IPS-11a (cell line): Measurements from ENCODE around the gene CCDC187.

Experiments
- H3K4me3 ChIP-seq: one replicate; pipeline ENCODE4 v1.5.1; 2013; ENCODE audit warnings: low read depth, low read length, control low read depth

The CCDC187 gene

GRCh38 chr9:136286987-136287379 is 16.9 kb downstream of the CCDC187 start:
- H3K4me3 ChIP-seq: no peak overlapping the region

GRCh38 chr9:136286359-136286986 is 17.4 kb downstream of the CCDC187 start:
- H3K4me3 ChIP-seq: no peak overlapping the region

DNA sequence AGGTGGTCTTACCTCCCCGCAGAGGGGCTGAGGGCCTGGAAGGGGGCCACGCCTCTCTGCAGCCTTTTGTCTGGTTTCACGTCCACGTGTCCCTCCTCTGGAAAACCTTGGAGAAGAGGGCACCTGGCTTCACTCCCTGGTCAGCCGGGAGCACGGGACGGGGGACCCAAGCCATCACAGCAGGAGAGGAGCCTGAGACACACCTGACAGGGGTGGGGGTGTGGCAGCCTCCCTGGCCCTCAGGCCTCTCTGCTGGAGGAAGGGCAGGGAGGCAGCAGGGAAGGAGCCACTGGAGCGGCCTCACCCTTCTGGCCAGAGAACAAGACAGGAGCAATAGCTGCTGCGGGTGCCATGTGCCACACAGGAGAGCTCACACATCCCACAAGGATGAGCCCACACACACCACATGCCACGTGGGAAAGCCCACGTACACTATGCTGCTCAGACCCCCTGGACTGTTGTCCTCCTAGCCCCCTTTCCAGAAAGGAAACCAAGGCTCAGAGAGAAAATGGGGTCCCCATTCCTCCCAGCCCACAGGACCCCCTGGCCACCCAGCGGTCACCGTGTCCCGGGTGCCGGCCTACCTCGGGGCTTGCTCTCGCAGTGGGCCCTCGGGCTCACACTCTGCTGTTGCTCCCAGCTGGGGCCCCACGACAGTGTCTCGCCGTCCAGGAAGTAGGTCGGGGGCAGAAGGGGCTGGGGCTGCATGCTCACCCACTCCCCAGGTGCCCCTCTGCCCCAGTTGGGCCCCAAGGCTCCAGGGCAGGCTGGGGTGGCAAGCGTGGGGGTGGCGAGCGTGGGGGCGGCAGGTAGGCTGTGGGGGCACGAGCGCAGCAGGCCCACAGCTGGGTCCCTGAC is 18.2 kb downstream of the CCDC187 start:
- H3K4me3 ChIP-seq: no peak overlapping the region

DNA sequence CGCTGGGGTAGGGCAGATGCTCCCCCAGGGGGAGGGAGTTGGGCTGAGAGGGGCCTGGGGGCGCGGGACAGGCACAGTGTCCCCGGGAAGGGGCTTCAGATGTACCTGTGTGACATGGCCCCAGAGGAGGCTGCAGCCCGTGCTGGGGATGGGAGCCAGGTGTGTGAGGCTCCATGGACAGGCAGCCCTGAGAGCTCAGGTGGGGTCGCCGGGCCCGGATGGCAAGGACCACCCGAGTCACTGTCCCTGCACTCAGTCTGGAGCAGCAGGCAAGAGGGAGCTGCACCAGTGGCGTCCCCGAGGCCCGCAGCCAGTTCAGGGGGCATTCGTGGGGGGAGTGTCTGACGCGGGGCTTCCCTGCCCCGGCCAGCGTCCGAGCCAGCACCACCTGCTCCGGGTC is 18.9 kb downstream of the CCDC187 start:
- H3K4me3 ChIP-seq: no peak overlapping the region

- H3K4me3 ChIP-seq: no peak overlapping the region
These were observed 19.6 kb downstream of the CCDC187 start for GRCh38 chr9:136284311-136284710.

GRCh38 chr9:136283291-136284235 is 20.3 kb downstream of the CCDC187 start:
- no peak overlapping the region for H3K4me3 ChIP-seq

DNA sequence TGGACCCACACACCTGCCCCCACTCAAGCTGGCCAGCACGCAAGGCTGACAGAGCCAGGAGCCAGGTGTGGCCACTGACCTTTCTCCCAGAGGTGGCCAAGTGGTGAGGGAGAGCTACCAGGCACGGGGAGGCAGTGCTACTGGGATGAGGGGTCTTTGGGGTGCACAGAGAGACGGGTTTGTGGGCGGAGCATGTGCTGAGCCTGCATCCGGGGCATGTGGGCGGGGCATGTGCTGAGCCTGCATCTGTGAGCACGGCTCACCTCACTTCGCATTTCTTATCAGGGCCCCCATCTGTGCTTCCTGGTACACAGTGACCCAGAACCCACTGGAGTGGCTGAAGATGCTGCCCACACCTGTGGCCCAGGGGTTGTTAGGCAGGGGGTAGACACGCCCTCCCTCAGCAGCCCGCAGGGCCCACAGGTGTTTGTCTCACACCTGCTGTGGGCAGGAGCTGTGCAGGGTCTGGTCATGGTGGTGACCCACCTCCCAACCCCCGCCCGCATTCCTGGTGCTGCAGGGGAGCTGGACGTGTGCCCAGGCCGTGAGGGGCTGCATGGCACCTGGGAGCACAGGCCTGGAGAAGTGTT is 21.5 kb downstream of the CCDC187 start:
- H3K4me3 ChIP-seq: no peak overlapping the region

GRCh38 chr9:136281421-136282271 is 22.2 kb downstream of the CCDC187 start:
- no peak overlapping the region for H3K4me3 ChIP-seq

GRCh38 chr9:136280535-136281315 is 23.2 kb downstream of the CCDC187 start:
- no peak overlapping the region for H3K4me3 ChIP-seq

DNA sequence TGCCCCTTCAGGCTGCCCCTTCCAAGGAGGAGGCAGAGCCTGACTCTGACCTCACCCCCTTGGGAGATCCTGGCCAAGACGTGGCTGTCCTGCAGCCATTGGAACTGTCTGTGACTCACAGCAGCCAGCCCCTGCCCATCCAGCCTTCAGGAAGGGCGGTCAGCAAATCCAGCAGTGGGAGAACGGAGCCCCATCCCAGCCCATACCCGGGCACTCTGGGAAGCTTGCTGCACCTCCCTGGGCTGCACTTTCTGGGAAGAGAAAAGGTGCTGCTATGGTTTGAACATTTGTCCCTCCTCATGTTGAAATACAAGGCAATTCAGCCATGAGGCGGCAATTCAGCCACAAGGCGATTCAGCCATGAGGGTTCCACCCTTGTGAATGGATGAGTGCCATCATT is 24.4 kb downstream of the CCDC187 start:
- H3K4me3 ChIP-seq: no peak overlapping the region

- no peak overlapping the region for H3K4me3 ChIP-seq
These were observed 25.0 kb downstream of the CCDC187 start for GRCh38 chr9:136278894-136279293.

DNA sequence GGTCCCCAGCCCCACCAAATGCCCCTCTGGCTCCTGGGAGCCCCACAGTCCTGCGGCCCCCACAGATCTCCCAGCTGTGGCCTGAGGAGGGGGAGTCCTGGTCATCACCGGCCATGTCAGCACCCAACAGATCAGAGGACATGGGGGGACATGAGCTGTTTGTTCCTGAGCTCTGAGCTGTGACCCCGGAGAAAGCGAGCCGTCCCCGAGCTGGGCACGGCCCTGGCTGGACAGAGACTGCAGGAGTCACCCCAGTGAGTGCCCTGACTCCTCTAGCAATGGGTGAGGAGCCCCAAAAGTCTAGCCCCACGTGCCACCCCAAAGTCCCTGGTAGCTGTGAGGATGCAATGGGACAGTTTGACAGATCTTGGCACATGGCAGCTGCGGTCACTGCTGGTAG is 25.7 kb downstream of the CCDC187 start:
- H3K4me3 ChIP-seq: no peak overlapping the region

- H3K4me3 ChIP-seq: no peak overlapping the region
These were observed 26.1 kb downstream of the CCDC187 start for GRCh38 chr9:136277746-136278145.

DNA sequence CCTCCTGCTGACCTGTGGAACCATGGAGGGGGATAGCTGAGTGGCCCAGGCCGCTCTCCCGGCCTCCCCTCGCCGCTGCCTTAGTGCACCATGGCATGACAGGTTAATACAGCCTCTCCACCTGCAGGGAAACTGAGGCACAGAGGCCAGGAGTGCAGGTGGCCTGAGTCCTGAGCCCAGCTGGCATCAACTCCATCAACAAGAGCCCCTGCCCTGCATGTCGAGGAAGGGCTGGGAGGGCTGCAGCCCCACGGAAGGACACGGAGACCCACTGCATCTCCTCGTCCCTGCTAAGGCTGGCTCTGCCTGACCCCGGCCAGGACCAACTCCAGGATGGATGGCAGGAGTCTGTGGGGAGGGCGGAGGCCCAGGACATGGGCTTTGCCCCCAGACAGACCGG is 27.2 kb downstream of the CCDC187 start:
- no peak overlapping the region for H3K4me3 ChIP-seq

GRCh38 chr9:136275655-136276429 is 28.1 kb downstream of the CCDC187 start:
- H3K4me3 ChIP-seq: no peak overlapping the region

DNA sequence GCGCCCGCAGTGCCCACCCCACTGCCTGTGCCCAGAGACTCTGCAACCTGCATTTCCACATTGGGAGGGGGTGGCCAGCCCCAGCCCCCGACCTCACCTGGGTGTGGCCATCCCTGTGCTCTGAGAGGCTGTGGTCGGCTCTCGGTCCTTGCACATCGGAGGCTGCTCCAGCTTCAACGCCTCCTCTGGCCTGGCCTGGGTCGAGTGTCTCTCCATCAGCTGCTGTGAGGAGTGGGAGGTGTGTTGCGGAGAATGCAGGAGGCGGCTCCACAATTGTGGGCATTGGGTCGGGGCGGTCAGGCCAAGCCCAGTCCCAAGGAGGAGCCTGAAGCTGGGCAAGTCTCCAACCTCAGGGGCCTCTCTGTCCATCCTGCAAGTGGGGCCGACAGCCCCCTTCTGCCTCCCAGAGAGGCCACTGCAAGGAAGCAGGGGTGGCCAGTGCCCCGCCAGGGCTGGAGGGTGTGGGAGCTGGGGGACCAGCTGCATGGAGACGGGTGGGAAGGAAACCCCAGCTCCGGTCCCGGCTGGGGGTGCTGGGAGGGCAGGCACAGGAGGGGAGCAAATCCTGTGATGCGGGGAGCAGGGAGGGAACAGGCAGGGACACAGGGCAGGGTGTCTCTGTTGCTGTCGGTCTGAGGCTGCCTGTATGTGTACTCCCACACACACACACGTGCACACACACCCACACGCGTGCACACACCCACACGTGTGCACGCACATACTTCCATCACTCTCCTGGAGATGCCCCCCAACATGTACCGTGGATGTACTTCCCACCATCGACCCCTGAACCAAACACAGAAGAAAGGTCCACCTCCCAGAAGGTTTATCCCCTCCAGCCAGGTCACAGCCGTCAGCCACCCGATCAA is 28.9 kb downstream of the CCDC187 start:
- H3K4me3 ChIP-seq: no peak overlapping the region

DNA sequence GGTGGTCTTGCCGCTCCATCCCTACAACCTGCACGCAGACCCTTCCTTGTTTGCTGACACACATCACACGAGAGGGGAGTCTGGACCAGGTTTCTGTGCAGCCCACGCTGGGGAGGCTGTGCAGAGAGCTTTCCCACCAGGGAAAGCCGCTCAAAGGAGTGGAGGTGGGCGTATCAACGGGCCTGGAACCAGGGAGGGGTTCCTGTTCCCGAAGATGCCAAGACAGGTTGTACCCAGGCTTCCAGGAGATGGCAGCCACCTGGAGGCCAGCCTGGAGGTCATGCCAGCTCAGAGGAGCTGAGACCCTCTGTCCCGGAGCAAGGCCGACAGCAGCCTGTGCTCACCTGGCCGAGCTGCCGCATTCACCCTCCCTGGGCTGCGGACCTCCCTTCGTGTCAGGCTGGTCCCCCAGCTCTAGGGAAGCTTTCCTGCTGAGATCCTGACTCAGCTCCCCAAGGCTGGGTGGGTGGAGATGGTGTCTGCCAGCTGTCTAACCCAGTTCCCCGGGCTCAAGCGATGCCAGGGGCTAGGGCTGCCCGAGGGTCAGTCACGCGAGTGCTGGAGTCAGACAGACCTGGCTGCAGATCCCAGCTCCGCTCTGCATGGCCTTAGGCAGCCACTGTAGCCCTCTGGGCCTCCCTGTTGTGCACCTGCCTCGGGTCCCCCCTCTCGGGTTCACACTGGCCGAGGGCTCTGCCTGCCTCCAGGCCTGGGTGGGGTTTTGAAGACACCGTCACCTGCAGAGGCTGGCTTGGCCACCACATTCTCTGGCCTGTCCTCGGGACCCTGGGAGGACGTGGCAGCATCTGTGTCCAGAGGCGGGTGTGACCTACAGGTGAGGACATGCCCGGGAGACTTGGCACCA is 29.7 kb downstream of the CCDC187 start:
- no peak overlapping the region for H3K4me3 ChIP-seq
